Lower leg skin (tissue), 4 donors: ENCODE measurements around the gene A3GALT2. TPM values are rescaled to one million over a fixed set of nuclear protein-coding genes. Genes with fewer than 3 reads are reported as not detected.

Experiments
- DNase-seq, 2 donors: peaks; one replicate each; pipeline ENCODE4 v3.0.0-alpha.2; 2019; ENCODE audit warnings: low spot score in 2 of 2
- H3K4me3 ChIP-seq: fragments of 200-600 bp; sonication (generic); 2 replicates; pipeline ENCODE4 v1.5.1; 2017; ENCODE audit warnings: mild to moderate bottlenecking, low read depth; ENCODE audit not compliant: poor library complexity, severe bottlenecking
- POLR2A ChIP-seq, 2 donors: fragments of 450-650 bp; IDR thresholded peaks; one replicate each; pipeline ENCODE4 v1.6.1; 2016 to 2017; ENCODE audit warnings: antibody characterized with exemption in 2 of 2, mild to moderate bottlenecking in 1 of 2, moderate library complexity in 1 of 2
- WGBS, 2 donors: methylation state at CpG; one replicate each; pipeline ENCODE4 v1.1.5; 2018; 5-methylcytosine and 5-hydroxymethylcytosine counted together
- intact Hi-C: fragments of 100-400 bp; cut with DNase I; formaldehyde crosslinking; loops from one replicate; pipeline ENCODE4 v1.15.0; 2023; ENCODE audit warnings: low total_unique reads
- total RNA-seq, 4 donors: library from RNA; depleted of rRNA; stranded (reverse); fragments of >200 nt; gene quantifications; one replicate each; pipeline ENCODE4 v1.1.0, GENCODE V29; 2016
- TF ChIP-seq, protein P1 (sequence below), 3 donors: fragments of 450-650 bp; IDR thresholded peaks; one replicate each; pipeline ENCODE4 v1.5.1; 2016; ENCODE audit warnings: antibody characterized with exemption in 3 of 3, mild to moderate bottlenecking in 3 of 3, moderate library complexity in 2 of 3

Gene A3GALT2
- total RNA-seq, 4 donors from 2014 or later, result not detected

DNA sequence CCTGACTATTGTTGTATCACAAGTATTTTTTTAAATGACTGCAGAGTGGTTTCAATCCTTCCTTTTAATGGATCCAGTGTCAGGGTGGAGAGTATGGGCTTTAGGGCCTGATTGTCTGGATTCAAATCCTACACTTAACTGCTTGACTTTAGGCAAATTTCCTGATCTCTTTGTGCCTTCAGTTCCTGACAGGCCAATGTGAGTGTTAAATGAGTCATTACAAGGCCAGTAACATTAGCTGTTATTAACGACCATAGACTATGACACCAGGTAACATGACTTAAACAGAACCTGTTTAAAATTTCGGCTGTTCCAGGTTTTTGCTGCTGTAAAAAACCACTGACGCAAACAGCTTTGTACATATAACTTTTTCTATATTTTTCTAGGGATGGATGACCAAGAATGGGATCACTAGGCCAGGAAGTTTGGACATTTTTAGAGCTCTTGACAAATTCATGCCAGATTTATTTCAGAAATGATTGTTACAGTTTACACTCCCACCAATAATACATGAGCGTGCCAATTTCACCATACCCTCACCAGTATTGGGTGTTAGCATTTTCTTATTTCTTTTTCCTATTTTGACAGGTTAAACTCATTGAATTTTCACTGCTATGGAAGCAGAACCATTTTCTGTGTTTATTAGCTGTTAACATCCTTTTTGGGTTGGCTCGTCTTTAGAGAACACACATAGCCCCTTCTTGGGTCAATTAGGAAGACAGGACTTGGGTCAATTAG is 53.3 kb downstream of the A3GALT2 start:
- intact Hi-C loops, result no loop called here
- no peak for DNase-seq
- H3K4me3 ChIP-seq, result no peak overlapping the region
- TF ChIP-seq POLR2A (IDR thresholded peaks at IDR 0.05), result no peak
- TF ChIP-seq, protein P1, sequence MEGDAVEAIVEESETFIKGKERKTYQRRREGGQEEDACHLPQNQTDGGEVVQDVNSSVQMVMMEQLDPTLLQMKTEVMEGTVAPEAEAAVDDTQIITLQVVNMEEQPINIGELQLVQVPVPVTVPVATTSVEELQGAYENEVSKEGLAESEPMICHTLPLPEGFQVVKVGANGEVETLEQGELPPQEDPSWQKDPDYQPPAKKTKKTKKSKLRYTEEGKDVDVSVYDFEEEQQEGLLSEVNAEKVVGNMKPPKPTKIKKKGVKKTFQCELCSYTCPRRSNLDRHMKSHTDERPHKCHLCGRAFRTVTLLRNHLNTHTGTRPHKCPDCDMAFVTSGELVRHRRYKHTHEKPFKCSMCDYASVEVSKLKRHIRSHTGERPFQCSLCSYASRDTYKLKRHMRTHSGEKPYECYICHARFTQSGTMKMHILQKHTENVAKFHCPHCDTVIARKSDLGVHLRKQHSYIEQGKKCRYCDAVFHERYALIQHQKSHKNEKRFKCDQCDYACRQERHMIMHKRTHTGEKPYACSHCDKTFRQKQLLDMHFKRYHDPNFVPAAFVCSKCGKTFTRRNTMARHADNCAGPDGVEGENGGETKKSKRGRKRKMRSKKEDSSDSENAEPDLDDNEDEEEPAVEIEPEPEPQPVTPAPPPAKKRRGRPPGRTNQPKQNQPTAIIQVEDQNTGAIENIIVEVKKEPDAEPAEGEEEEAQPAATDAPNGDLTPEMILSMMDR (IDR thresholded peaks at IDR 0.05), result no peak
- 77 to 78% methylated on average over 5 of the region's 5 CpGs for WGBS, 2 donors

DNA sequence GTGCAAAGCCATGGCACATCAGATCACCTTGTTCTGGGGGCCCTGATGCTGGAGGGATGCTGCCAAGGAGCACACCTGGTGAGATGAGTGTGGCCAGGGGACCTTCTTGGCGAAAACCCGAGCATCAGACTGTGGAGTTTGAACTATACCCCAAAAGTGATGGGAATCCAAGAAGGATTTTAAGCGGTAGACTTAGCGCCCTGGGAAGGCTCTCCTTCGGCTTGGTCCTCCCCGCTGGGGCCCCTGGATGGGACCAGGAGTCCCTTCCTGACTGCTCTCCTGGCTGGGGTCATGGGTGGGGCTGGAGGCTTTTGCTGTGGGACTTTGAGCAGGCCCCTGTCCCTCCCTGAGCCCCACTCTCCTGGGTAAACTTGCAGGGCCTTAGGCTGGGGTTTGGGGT is 54.1 kb downstream of the A3GALT2 start:
- intact Hi-C loops, result no loop called here
- H3K4me3 ChIP-seq, result no peak overlapping the region
- TF ChIP-seq POLR2A (IDR thresholded peaks at IDR 0.05), result no peak
- TF ChIP-seq, protein P1 (IDR thresholded peaks at IDR 0.05), result no peak
- peak in 1 of 2 donors; percentile 73 for DNase-seq
- WGBS, 2 donors, result 80 to 98% methylated on average over 6 of the region's 6 CpGs

DNA sequence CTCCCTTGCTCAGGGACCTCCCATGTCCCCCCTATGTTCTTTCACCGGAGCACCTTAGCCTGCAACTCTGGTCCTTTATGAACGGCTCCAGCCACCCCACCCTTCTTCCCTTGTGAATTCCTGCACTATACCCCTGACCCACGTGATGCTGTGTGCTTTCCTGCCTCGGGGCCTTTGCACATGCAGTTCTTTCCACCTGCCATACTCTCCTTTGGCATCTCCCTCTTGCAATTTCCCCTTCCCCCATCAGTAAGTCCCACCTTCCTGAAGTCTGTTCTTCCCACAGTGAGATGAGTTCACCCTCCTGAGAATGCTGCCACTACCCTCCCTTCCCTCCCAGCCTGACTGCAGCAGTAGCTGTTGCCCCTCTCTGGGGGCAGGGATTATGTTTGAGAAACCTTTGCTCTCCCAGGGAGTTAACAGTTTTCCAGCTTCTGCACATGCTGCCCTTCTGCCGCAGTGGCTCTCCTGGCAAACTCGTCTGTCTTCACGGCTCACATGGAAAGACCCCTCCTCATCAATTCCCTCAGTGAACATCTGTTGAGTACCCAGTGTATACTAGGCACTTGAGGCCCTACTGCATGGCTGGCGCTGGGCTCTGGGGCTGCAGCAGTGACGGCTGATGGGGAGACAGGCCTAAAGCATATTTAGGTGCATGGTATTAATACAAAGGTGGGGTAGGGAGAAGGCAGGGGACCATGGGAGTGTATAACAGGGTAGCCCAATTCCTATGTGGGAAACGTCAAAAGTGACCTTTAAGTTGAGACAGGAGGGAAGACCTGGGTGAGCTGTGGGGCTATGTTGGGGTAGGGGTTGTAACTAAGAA is 54.9 kb downstream of the A3GALT2 start:
- 77 to 84% methylated on average over 10 of the region's 10 CpGs for WGBS, 2 donors
- intact Hi-C loops, result no loop called here
- H3K4me3 ChIP-seq, result no peak overlapping the region
- peak in 1 of 2 donors; percentile 68 for DNase-seq
- TF ChIP-seq, protein P1 (IDR thresholded peaks at IDR 0.05), result no peak
- TF ChIP-seq POLR2A (IDR thresholded peaks at IDR 0.05), result no peak

DNA sequence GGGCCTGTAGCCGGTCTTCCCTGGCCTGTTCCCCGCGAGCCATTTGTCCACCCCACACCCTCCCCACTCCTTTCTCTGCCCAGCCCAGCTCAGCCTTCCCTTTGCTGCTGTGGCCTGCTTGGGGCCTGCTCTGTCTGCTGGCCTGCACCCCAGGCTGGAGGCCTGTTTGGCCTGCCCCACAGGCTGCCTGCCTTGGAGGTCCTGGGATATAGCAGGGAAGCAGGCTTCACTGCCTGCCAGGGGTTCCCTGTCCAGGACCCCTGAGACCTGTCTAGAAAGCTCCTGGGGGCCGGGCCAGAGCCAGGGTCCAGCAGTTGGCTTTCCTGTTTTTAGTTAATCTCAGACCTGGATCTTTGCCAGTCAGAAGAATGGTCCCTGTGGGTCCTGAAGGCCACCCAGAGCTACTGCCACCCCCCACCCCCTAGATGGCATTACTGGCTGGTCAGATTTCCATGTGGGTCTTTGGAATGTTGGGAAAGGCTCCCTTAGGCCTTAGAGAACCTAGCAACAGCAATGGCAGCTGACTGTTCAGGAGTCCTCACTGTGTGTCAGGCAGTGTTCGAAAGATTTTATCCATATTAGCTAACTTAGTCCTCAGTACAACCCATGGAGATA is 56.9 kb downstream of the A3GALT2 start:
- DNase-seq, result no peak
- TF ChIP-seq, protein P1 (IDR thresholded peaks at IDR 0.05), result no peak
- no peak for TF ChIP-seq POLR2A (IDR thresholded peaks at IDR 0.05)

DNA sequence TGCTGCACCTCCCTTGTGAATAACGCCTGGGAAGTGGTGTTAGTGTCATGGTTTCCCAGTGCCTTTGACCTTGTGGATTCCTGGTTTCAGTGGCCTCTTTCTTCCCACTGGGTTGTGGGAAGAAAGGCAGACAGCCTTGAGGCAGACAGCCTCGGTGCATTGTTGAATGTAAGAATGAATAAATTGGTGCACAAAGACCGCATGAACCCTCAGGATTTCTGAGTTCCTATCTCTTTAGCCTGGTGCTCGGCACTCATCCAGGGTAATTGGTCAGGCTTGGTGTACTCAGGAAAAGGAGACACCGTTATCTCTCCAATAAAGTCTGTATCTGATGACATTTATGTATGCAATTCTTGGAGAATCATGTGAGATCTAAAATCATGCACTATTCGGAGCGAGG is 59.6 kb downstream of the A3GALT2 start:
- TF ChIP-seq, protein P1 (IDR thresholded peaks at IDR 0.05), result no peak
- no peak for TF ChIP-seq POLR2A (IDR thresholded peaks at IDR 0.05)
- intact Hi-C loops, result no loop called here
- DNase-seq, result no peak
- WGBS, 2 donors, result 71 to 72% methylated on average over 7 of the region's 7 CpGs
- H3K4me3 ChIP-seq, result no peak overlapping the region

More for the DNA sequence above, 56.9 kb downstream of the A3GALT2 start:
- intact Hi-C loops, result no loop called here
- no peak overlapping the region for H3K4me3 ChIP-seq
- 78 to 96% methylated on average over 4 to 5 of the region's 5 CpGs for WGBS, 2 donors
